ENCODE results near the gene MYO1H. TPM values are rescaled to one million over a fixed set of nuclear protein-coding genes. Genes with fewer than 3 reads are reported as not detected.

The MYO1H gene
- total RNA-seq, 1 donor from 2014 or later = not detected

DNA sequence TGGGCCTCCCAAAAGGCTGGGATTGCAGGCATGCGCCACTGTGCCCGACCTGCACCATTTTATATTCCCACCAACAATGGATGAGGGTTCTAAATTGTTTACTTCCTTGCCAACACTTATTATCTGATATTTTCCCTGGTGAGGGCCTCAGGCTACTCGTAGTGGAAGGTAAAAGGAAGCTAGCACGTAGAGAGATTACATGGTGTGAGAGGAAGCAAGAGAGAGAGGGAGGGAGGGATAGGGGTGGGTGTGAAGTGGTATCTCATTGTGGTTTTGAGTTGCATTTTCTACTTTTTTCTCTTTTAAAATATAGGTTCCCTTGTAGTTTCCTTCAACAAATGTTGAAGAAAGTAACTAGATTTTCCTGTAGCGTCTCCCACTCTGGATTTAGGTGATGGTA is 30.9 kb downstream of the MYO1H start:
- no peaks in the 10 kb centered on the region for H3K9me3 ChIP-seq (ENCODE audit: low read depth)
- H3K27me3 ChIP-seq = peaks cover 4% of the 10 kb centered on the region
- no peaks in the 10 kb centered on the region for H4K20me1 ChIP-seq (ENCODE audit: low read depth)
- H3K79me2 ChIP-seq (ENCODE audit: low read depth) = no peaks in the 10 kb centered on the region
- no peak overlapping the region for H3K4me3 ChIP-seq
- no peaks in the 10 kb centered on the region for H3K27me3 Mint-ChIP-seq (ENCODE audit: insufficient read depth, low read depth)
- no peaks in the 10 kb centered on the region for H3K9me3 Mint-ChIP-seq
- no peak overlapping the region for H3K4me2 ChIP-seq
- no peak overlapping the region for H3K9ac ChIP-seq
- H3K36me3 ChIP-seq = no peaks in the 10 kb centered on the region
- peaks cover 6% of the 10 kb centered on the region for H3K4me1 ChIP-seq
- no peak for DNase-seq (ENCODE audit: low spot score)
- H3F3A ChIP-seq (ENCODE audit: low read depth) = no peaks in the 10 kb centered on the region
- H3K27ac ChIP-seq = no peak overlapping the region
- no peaks in the 10 kb centered on the region for H3K36me3 Mint-ChIP-seq
- no peak overlapping the region for H3K27ac Mint-ChIP-seq
- no peak overlapping the region for H2AFZ ChIP-seq (replicated peaks)
- no peak for TF ChIP-seq EZH2phosphoT487 (IDR thresholded peaks at IDR 0.05)
- TF ChIP-seq EZH2 (IDR thresholded peaks at IDR 0.05) = no peak
- TF ChIP-seq, protein P1, sequence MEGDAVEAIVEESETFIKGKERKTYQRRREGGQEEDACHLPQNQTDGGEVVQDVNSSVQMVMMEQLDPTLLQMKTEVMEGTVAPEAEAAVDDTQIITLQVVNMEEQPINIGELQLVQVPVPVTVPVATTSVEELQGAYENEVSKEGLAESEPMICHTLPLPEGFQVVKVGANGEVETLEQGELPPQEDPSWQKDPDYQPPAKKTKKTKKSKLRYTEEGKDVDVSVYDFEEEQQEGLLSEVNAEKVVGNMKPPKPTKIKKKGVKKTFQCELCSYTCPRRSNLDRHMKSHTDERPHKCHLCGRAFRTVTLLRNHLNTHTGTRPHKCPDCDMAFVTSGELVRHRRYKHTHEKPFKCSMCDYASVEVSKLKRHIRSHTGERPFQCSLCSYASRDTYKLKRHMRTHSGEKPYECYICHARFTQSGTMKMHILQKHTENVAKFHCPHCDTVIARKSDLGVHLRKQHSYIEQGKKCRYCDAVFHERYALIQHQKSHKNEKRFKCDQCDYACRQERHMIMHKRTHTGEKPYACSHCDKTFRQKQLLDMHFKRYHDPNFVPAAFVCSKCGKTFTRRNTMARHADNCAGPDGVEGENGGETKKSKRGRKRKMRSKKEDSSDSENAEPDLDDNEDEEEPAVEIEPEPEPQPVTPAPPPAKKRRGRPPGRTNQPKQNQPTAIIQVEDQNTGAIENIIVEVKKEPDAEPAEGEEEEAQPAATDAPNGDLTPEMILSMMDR (IDR thresholded peaks at IDR 0.05) = no peak
- no peak overlapping the region for H3K4me3 Mint-ChIP-seq
- H3K4me1 Mint-ChIP-seq = no peaks in the 10 kb centered on the region

GRCh38 chr12:109382031-109382430 is 34.3 kb downstream of the MYO1H start:
- no peaks in the 10 kb centered on the region for H3K36me3 Mint-ChIP-seq
- Histone ChIP-seq H3K36me3 (no peaks in the 10 kb centered on the region), H3K79me2 (ENCODE audit: low read depth) (no peaks in the 10 kb centered on the region), H3K4me3 (no peak overlapping the region), H3K27ac (no peak overlapping the region), H3K9ac (no peak overlapping the region), H3K4me1 (peaks cover 4% of the 10 kb centered on the region), H3F3A (ENCODE audit: low read depth) (no peaks in the 10 kb centered on the region), H2AFZ (replicated peaks) (no peak overlapping the region), H3K27me3 (peaks cover 7% of the 10 kb centered on the region), H3K4me2 (no peak overlapping the region), H4K20me1 (ENCODE audit: low read depth) (no peaks in the 10 kb centered on the region), H3K9me3 (ENCODE audit: low read depth) (no peaks in the 10 kb centered on the region)
- no peak for DNase-seq (ENCODE audit: low spot score)
- H3K9me3 Mint-ChIP-seq = no peaks in the 10 kb centered on the region
- H3K4me3 Mint-ChIP-seq = no peak overlapping the region
- H3K27ac Mint-ChIP-seq = no peak overlapping the region
- TF ChIP-seq EZH2phosphoT487 (IDR thresholded peaks at IDR 0.05) (no peak), EZH2 (IDR thresholded peaks at IDR 0.05) (no peak)
- TF ChIP-seq, protein P1 (IDR thresholded peaks at IDR 0.05) = no peak
- no peaks in the 10 kb centered on the region for H3K4me1 Mint-ChIP-seq
- H3K27me3 Mint-ChIP-seq (ENCODE audit: insufficient read depth, low read depth) = no peaks in the 10 kb centered on the region

DNA sequence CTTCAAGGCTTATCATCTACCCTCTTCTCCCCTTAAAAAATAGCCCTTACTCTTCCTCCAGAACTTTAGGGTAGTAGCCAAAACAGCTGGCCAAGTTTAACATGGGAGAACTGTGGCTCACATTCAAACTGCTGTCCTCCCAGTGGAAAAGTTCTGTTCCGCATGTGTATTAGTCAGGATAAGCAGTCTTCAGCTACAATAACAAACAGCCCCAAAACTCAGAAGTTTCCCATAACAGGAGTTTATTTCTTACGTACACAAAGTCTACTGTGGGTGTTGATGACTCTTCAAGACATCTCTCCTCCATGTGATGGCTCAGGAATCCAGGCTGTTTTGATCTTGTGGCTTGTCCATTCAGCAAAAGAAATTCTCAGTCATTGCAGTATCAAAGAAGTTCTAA is 35.5 kb downstream of the MYO1H start:
- Mint-ChIP-seq H3K4me3 (no peak overlapping the region), H3K27me3 (ENCODE audit: insufficient read depth, low read depth) (peaks cover 4% of the 10 kb centered on the region), H3K27ac (no peak overlapping the region), H3K36me3 (no peaks in the 10 kb centered on the region), H3K4me1 (no peaks in the 10 kb centered on the region), H3K9me3 (peaks cover 3% of the 10 kb centered on the region)
- TF ChIP-seq, protein P1 (IDR thresholded peaks at IDR 0.05) = no peak
- TF ChIP-seq EZH2 (IDR thresholded peaks at IDR 0.05) (no peak), EZH2phosphoT487 (IDR thresholded peaks at IDR 0.05) (no peak)
- DNase-seq (ENCODE audit: low spot score) = no peak
- H3K4me3 ChIP-seq = no peak overlapping the region
- no peaks in the 10 kb centered on the region for H3K79me2 ChIP-seq (ENCODE audit: low read depth)
- H3F3A ChIP-seq (ENCODE audit: low read depth) = no peaks in the 10 kb centered on the region
- H3K27ac ChIP-seq = no peak overlapping the region
- no peak overlapping the region for H3K4me2 ChIP-seq
- H3K4me1 ChIP-seq = no peaks in the 10 kb centered on the region
- peaks cover 7% of the 10 kb centered on the region for H3K27me3 ChIP-seq
- H3K36me3 ChIP-seq = no peaks in the 10 kb centered on the region
- H3K9me3 ChIP-seq (ENCODE audit: low read depth) = no peaks in the 10 kb centered on the region
- no peak overlapping the region for H2AFZ ChIP-seq (replicated peaks)
- H3K9ac ChIP-seq = no peak overlapping the region
- H4K20me1 ChIP-seq (ENCODE audit: low read depth) = no peaks in the 10 kb centered on the region

All from neural progenitor cell (in vitro differentiated cells).